Ureter (tissue), 1 donor: ENCODE results near the gene RNF4. TPM values are rescaled to one million over a fixed set of nuclear protein-coding genes. Genes with fewer than 3 reads are reported as not detected.
"Not testable (repeated sequence)": the region's sequence is repeated elsewhere in the genome, so short reads cannot be mapped to it uniquely, and the experiment has no call there.

Experiments
- DNase-seq: peaks from one replicate; pipeline ENCODE4 v3.0.0-alpha.2; 2020; ENCODE audit warnings: low spot score
- total RNA-seq: library from RNA; stranded (reverse); gene quantifications from one replicate; pipeline ENCODE4 v1.2.4, GENCODE V29; 2023
- donor health status: DM: yes; HTN: yes; CAD: no.

Gene RNF4
- total RNA-seq, 1 donor from 2014 or later = 76.9 TPM

DNA sequence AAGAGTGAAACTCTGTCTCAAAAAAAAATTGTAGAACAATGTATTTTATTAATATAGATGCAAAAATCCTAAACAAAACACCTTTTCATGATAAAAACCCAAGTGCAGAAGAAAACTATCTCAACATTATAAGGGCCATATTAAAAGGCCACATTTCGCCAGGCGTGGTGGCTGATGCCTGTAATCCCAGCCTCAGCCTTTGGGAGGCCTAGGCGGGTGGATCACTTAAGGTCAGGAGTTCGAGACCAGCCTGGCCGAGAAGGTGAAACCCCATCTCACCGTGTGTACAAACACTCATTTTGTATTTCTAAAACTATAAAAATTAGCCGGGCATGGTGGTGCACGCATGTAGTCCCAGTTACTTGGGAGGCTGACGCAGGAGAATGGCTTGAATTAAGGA lies 57.7 kb downstream of the RNF4 start:
- DNase-seq = no peak

GRCh38 chr4:2534904-2535375 lies 66.0 kb downstream of the RNF4 start:
- DNase-seq = no peak

DNA sequence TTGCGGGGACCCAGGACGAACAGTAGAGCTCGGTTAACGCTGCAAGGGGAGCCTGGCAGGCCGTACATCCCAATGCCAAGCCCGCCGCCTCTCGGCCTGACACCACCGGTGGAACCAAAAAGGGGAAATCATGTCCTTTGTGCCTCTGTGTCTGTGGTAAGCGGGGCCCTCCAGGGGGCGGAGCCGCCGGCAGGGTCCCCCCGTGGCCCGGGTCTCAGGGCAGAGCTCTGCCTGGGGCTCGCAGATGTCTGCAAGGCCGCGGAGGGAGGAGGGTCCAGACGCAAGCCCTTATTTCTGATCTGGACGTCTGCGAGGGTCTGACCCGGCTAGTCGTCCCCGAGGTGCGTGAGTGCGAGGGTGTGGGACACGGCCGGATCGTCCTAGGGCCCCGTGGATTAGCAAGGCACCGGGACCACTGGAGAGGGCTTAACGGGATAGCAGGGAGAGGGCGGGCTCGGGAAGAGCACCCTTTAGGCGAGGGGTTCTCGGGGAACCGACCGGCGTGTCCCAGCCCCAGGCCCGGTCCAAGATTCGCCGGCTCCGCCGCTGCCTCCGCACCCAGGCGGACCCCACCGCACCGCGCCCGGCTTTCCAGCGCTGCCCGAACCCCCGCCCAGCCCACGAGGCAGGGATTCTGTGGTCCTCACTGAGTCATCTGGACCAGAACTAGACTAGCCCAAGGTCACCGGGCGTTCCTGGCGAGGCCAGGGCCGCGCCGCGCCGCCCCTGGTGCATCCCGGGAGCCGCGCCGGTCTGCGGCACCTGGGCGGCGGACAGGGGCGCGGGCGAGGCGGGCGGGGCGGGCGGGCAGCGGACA lies 66.7 kb downstream of the RNF4 start:
- peak; percentile 67 for DNase-seq

DNA sequence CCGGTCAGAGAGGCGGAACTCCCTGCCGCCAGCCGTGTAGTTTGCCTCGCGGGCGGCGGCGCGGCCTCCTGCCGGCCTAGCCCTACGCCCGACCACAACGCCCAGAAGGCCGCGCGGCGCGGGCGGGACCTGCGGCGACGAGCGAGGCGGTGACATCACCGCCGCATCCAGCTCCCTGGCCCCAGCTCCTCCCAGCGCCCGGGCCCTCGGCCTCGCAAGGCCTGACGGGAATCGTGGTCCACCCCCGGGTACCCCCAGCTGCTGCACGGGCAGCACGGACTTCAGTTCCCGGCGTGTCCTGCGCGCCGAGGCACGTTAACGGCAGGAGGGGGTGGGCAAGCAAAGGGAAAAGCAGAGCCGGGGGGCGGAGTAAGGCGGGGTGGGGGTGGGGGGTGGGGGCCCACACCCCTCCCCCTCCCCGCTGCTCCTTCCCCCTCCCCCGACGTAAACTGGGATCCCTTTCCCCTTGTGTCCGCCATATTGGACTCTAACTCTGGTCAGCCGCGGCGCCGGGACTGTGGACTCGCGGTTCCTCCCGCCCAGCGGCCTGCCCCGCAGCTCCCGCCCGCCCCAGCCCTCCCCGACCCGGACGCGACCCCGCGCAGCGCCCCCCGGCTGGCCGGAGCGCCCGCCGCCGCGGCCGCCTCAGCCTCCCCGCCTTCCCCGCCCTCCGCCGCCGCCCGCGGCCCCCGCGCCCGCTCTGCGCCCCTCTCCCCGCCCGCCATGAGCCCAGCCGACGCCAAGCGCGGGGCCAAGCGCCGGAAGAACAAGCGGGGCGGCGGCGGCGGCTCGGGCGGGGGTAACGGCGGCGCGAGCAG lies 67.5 kb downstream of the RNF4 start, which contains the start of gene FAM193A:
TSS of gene FAM193A (plus strand) at position 455 of the 818 bp plus-strand sequence. CDS start at position 724, 269 bp downstream.
- peak; percentile 99 for DNase-seq

DNA sequence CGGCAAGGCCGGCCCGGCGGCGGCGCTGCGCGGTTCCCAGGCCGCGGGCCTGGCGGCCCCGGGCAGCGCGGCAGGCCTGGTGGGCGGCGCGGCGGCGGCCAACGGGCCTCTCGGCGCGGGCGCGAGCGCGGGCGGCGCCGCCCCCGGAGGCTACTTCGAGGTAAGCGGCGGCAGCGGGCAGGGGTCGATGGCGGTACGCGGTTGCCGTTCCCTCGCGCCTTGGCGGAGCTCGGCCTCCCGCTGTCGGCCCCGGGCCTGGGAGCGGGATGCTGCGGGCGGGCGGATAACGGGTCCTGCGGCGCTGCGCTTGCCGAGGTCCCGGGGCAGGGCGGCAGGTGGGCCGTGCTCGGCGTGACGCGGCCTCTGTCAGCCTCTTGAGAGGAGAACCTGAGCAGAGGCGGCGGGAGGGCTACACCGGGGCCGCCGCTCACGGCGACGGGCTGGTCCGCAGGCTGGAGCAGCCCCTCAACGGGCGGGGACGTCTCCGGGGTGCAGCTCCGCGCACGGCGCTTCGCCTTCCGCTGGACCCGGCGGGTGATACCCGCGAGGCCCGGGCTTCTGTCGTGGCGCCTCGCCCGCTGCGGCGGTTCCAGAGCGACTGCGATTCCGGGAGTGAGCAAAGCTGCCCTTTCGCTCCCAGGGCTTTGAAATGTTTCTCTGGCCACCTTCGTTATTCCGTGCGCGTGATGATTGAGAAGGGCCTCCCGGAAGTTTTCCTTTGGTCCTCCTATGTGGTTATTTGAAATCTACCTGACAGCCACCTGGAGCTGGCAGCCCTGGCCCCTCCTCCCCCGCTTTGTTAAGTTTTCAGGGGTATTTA lies 68.3 kb downstream of the RNF4 start:
- peak; percentile 54 for DNase-seq

GRCh38 chr4:2543580-2544191 lies 74.8 kb downstream of the RNF4 start:
- DNase-seq = not testable (repeated sequence)

GRCh38 chr4:2545321-2546013 lies 76.6 kb downstream of the RNF4 start:
- no peak for DNase-seq

GRCh38 chr4:2546286-2546823 lies 77.4 kb downstream of the RNF4 start:
- DNase-seq = no peak

GRCh38 chr4:2546961-2547691 lies 78.2 kb downstream of the RNF4 start:
- DNase-seq = not testable (repeated sequence)

DNA sequence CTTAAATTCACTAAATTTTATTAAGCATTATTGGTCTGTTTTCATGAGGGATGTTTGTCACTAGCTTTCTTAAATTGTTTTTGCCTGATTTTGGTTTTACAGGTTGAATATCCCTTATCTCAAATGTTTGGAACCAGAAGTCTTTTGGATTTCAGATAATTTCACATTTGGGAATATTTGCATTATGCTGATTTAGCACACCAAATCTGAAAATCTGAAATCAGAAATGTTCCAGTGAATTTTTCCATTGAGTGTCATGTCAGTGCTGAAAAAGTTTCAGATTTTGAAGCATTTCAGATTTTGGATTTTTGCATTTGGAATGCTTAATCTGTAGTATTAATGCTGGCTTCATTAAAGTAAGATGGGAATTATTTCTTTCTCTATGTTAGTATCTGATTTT lies 82.2 kb downstream of the RNF4 start:
- DNase-seq = no peak

GRCh38 chr4:2552806-2553205 lies 83.9 kb downstream of the RNF4 start:
- DNase-seq = peak; percentile 29

DNA sequence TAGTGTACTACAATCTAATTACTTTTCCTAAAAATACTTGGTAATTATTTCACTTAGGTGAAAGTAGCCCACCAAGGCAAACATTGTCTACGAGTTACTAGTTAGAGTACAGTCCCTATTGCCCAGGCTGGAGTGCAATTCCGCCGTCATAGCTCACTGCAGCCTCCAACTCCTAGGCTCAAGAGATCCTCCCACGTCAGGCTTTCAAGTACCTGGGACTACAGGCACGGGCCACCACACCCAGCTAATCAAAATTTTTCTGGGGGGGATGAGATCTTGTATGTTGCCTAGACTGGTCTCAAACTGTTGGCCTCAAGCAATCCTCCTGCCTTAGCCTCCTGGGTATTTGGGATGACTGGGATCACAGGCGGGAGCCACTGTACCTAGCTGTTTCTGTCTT lies 89.4 kb downstream of the RNF4 start:
- DNase-seq = no peak

GRCh38 chr4:2560167-2560566 lies 91.3 kb downstream of the RNF4 start:
- no peak for DNase-seq

Other genes with a start within 250 kb of the RNF4 start
- gene HAUS3, start 227.0 kb upstream of the RNF4 start, total RNA-seq = 13.2 TPM
- gene POLN, start 227.0 kb upstream of the RNF4 start, total RNA-seq = 3.1 TPM
- 34.5 TPM for gene MXD4, start 207.0 kb upstream of the RNF4 start, total RNA-seq
- 19.8 TPM for gene ZFYVE28, start 50.5 kb upstream of the RNF4 start, total RNA-seq
- not detected for gene CFAP99, start 50.2 kb upstream of the RNF4 start, total RNA-seq
- gene FAM193A, start 67.5 kb downstream of the RNF4 start, total RNA-seq = 36.2 TPM